Ascending aorta (tissue), 2 donors: ENCODE measurements around the gene SHF. TPM values are rescaled to one million over a fixed set of nuclear protein-coding genes. Genes with fewer than 3 reads are reported as not detected.

Experiments used
- DNase-seq, 2 donors: peaks; one replicate each; pipeline ENCODE4 v3.0.0-alpha.2; 2019; ENCODE audit warnings: low spot score in 2 of 2
- H3K27ac ChIP-seq, 2 donors: fragments of 200-600 bp; sonication (generic); one replicate each; pipeline ENCODE4 v1.5.1; 2016 to 2017; ENCODE audit warnings: mild to moderate bottlenecking in 1 of 2
- H3K27me3 ChIP-seq: fragments of 200-600 bp; sonication (generic); one replicate; pipeline ENCODE4 v1.5.1; 2017
- H3K36me3 ChIP-seq, 2 donors: fragments of 200-600 bp; sonication (generic); one replicate each; pipeline ENCODE4 v1.5.1; 2016
- H3K4me1 ChIP-seq, 2 donors: fragments of 200-600 bp; sonication (generic); one replicate each; pipeline ENCODE4 v1.5.1; 2016 to 2017; ENCODE audit warnings: mild to moderate bottlenecking in 1 of 2
- H3K4me3 ChIP-seq, 2 donors: fragments of 200-600 bp; sonication (generic); one replicate each; pipeline ENCODE4 v1.5.1; 2016 to 2017; ENCODE audit warnings: mild to moderate bottlenecking in 1 of 2
- H3K9me3 ChIP-seq, 2 donors: fragments of 200-600 bp; sonication (generic); one replicate each; pipeline ENCODE4 v1.5.1; 2016
- intact Hi-C: fragments of 100-400 bp; cut with DNase I; formaldehyde crosslinking; loops from one replicate; pipeline ENCODE4 v1.15.1; 2023
- total RNA-seq: library from RNA; depleted of rRNA; stranded (reverse); fragments of >200 nt; gene quantifications from one replicate; pipeline ENCODE4 v1.1.0, GENCODE V29; 2016
- TF ChIP-seq, protein P1 (sequence below), 3 experiments: fragments of 200-600 bp in 2 of 3; fragments of 450-650 bp in 1 of 3; sonication (generic) in 2 of 3; IDR thresholded peaks; one replicate each; pipeline ENCODE4 v1.5.1; 2016 to 2019; ENCODE audit warnings: antibody characterized with exemption in 3 of 3, mild to moderate bottlenecking in 1 of 3, moderate library complexity in 1 of 3

SHF gene
- total RNA-seq, 1 donor from 2014 or later = 75.0 TPM

DNA sequence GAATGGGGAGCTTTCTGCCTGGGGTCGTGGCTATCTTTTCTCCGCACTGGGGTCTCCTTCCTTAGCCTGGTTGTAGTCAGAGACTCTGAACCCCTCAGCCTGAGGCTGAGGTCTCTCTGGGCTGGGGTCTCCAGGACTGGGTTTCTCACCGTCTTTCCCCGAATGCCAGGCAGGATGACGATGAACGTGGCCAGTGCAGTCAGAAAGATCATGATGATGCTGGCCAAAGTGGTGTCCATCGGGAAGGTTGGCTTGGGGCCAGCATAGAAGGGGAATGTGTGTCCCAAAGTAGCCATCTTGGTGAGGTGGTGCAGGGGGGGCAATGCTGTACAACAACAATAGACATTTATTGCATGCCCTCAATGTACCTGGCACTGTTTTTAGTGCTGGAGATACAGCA is 65.0 kb downstream of the SHF start:
- intact Hi-C loops = no loop called here
- Histone ChIP-seq H3K9me3 (no peaks in the 10 kb centered on the region), H3K4me3 (no peak overlapping the region), H3K36me3 (no peaks in the 10 kb centered on the region), H3K27ac (no peak overlapping the region), H3K4me1 (peaks cover 0 to under 1% of the 10 kb centered on the region in 2 donors), H3K27me3 (peaks cover 4% of the 10 kb centered on the region)
- DNase-seq = no peak
- TF ChIP-seq, protein P1, sequence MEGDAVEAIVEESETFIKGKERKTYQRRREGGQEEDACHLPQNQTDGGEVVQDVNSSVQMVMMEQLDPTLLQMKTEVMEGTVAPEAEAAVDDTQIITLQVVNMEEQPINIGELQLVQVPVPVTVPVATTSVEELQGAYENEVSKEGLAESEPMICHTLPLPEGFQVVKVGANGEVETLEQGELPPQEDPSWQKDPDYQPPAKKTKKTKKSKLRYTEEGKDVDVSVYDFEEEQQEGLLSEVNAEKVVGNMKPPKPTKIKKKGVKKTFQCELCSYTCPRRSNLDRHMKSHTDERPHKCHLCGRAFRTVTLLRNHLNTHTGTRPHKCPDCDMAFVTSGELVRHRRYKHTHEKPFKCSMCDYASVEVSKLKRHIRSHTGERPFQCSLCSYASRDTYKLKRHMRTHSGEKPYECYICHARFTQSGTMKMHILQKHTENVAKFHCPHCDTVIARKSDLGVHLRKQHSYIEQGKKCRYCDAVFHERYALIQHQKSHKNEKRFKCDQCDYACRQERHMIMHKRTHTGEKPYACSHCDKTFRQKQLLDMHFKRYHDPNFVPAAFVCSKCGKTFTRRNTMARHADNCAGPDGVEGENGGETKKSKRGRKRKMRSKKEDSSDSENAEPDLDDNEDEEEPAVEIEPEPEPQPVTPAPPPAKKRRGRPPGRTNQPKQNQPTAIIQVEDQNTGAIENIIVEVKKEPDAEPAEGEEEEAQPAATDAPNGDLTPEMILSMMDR (IDR thresholded peaks at IDR 0.05) = no peak

DNA sequence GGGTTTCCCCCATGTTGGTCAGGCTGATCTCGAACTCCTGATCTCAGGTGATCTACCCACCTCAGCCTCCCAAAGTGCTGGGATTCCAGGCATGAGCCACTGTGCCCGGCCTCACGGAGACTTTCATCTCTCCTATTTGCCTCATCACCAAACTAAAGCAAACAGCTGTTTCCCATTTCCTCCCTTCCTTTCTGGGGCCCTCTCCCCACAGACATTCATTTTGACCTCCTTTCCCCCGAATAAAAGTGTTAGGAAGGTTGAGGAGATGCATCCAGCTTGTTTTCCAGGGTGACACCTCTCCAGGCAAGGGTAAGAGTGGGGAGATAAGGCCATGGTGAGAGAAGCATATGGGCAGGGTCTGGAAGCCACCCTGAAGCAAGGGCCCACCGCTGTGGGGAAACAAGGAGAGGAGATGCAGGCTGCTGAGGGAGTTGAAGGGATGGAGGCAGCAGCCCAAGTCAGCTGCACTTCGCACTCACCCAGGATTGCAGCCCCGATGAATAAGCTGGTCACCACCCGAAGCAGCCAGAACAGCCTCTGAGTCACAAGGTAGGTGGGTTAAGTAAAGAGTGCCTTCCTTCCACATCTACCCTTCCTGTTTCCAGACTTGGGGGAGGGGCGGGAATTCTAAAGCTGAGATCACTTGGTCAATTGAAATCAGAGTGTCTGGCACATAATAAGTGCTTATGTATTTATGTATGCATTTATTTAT is 65.9 kb downstream of the SHF start:
- TF ChIP-seq, protein P1 (IDR thresholded peaks at IDR 0.05) = no peak
- intact Hi-C loops = no loop called here
- H3K36me3 ChIP-seq = no peaks in the 10 kb centered on the region
- no peak overlapping the region for H3K27ac ChIP-seq
- H3K4me3 ChIP-seq = no peak overlapping the region
- DNase-seq = no peak
- no peaks in the 10 kb centered on the region for H3K9me3 ChIP-seq
- peaks cover 3 to 5% of the 10 kb centered on the region in 2 donors for H3K4me1 ChIP-seq
- peaks cover 11% of the 10 kb centered on the region for H3K27me3 ChIP-seq

DNA sequence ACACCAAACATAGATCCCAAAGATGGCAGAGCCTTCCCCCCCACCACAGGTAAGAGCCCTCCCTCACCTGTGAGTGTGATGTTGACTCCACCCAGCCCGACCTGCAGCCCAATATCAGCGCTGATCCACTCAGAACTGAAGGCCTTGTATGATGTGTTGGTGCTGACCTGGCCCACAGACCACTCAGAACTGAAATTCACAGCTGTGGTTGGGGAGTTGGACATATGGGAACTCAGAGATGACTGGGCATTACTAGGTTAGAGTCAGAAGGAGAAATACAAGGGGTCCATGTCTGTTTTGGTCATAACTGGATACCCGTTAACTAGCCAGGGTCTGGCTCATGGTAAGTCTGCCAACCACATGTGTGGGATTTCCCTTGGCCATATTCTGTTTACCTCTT is 66.7 kb downstream of the SHF start:
- Histone ChIP-seq H3K27ac (no peak overlapping the region), H3K27me3 (peaks cover 11% of the 10 kb centered on the region), H3K4me3 (no peak overlapping the region), H3K36me3 (no peaks in the 10 kb centered on the region), H3K9me3 (no peaks in the 10 kb centered on the region), H3K4me1 (peaks cover 7 to 8% of the 10 kb centered on the region in 2 donors)
- intact Hi-C loops = no loop called here
- TF ChIP-seq, protein P1 (IDR thresholded peaks at IDR 0.05) = no peak
- DNase-seq = no peak

DNA sequence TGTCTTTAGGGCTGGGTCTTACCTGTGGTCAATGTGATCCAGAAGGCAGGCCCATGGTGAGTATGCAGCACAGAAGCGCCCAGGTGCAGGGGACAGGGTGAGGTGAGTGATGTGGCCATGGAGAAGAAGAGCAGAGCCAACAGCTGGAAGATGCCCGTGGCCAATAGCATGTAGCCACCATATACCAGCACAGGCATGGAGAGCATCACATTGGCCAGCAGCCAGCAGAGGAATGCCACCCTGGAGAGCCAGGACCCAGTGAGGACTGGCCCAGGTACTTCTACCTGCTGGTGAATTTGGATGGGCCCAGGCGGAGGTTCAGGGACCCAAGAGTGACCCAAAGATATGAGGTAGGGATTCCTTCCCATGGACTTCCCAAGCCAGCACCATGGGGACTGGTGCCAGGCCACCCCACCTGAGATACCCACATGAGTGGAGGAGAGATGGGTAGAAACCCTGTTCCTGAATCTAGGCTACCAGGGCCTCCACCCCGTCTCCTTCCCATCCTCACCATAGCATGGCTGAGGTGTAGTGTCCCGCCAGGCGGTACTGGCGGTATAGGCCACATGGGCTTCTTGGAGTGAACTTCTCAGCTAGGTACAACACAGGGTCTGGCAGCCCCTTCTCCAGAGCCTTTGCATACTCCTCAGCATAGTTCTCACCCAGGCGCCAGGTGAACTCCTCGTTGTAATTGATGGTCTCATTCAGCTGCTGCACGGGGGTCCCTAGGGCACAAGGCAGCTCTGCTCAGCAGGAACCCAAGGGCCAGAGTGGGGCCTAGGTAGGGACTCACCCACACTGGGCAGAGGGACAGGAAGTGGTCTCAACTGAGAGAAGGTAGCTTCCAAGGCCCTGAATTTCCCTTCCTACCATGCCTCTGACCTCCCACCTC is 67.4 kb downstream of the SHF start:
- H3K27me3 ChIP-seq = peaks cover 11% of the 10 kb centered on the region
- no peak overlapping the region for H3K27ac ChIP-seq
- peaks cover 7 to 8% of the 10 kb centered on the region in 2 donors for H3K4me1 ChIP-seq
- H3K36me3 ChIP-seq = no peaks in the 10 kb centered on the region
- DNase-seq = no peak
- no peaks in the 10 kb centered on the region for H3K9me3 ChIP-seq
- TF ChIP-seq, protein P1 (IDR thresholded peaks at IDR 0.05) = no peak
- intact Hi-C loops = no loop called here
- H3K4me3 ChIP-seq = no peak overlapping the region

DNA sequence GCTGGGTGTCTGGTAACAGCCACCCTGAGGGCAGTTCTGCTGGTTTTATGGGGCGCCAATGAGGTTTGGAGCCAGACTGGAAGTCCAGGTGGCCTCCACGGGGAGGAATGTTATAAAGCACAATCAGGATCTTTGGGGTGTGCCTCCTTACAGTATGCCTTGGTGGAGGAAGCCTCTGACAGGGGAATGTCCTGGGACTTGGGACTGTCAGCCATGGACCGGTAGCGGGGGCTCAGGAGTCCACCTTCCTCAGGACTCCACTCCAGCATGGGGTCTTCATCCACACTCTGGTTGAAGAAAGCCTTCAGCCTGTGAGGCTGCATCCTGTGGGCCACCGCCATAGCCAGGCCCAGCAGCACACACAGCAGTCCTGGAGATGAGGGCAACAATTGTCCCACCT is 68.8 kb downstream of the SHF start:
- Histone ChIP-seq H3K4me1 (peaks cover 7 to 9% of the 10 kb centered on the region in 2 donors), H3K4me3 (no peak overlapping the region), H3K27me3 (peaks cover 11% of the 10 kb centered on the region), H3K9me3 (no peaks in the 10 kb centered on the region), H3K36me3 (no peaks in the 10 kb centered on the region), H3K27ac (no peak overlapping the region)
- no peak for DNase-seq
- TF ChIP-seq, protein P1 (IDR thresholded peaks at IDR 0.05) = no peak
- intact Hi-C loops = no loop called here
